Spleen (tissue), 11 donors: Measurements from ENCODE around the gene HOXD12. TPM values are rescaled to one million over a fixed set of nuclear protein-coding genes. Genes with fewer than 3 reads are reported as not detected.

Source experiments
- DNase-seq: peaks from one replicate; pipeline ENCODE4 v3.0.0-alpha.2; 2020
- H3K27ac ChIP-seq, 8 donors: fragments of 200-600 bp; sonication (generic) in 7 of 8; 1 replicate in 4 of 8; 2 replicates in 4 of 8; pipeline versions ENCODE4 v1.5.0 to v1.8.0; 2016 to 2021; ENCODE audit warnings: inconsistent platforms in 4 of 8, mild to moderate bottlenecking in 4 of 8, moderate library complexity in 1 of 8
- H3K27me3 ChIP-seq, 7 donors: fragments of 200-600 bp; sonication (generic) in 6 of 7; replicated peaks in 1 of 7; 1 replicate in 4 of 7; 2 replicates in 3 of 7; pipeline versions ENCODE4 v1.5.0 to v1.8.0; 2016 to 2021; ENCODE audit warnings: inconsistent platforms in 3 of 7, mild to moderate bottlenecking in 1 of 7
- H3K36me3 ChIP-seq, 6 donors: fragments of 200-600 bp; sonication (generic) in 5 of 6; 1 replicate in 4 of 6; 2 replicates in 2 of 6; pipeline versions ENCODE4 v1.5.0 to v1.8.0; 2016 to 2021; ENCODE audit warnings: inconsistent platforms in 2 of 6
- H3K4me1 ChIP-seq, 6 donors: fragments of 200-600 bp; sonication (generic) in 5 of 6; 1 replicate in 3 of 6; 2 replicates in 3 of 6; pipeline versions ENCODE4 v1.5.0 to v1.8.0; 2016 to 2021; ENCODE audit warnings: inconsistent platforms in 3 of 6
- H3K4me3 ChIP-seq, 8 donors: fragments of 200-600 bp; sonication (generic) in 7 of 8; 1 replicate in 4 of 8; 2 replicates in 4 of 8; pipeline versions ENCODE4 v1.5.0 to v1.8.0; 2016 to 2021; ENCODE audit warnings: inconsistent platforms in 4 of 8, mild to moderate bottlenecking in 4 of 8, moderate library complexity in 2 of 8
- H3K9me3 ChIP-seq, 8 donors: fragments of 200-600 bp; sonication (generic) in 7 of 8; 1 replicate in 4 of 8; 2 replicates in 4 of 8; pipeline versions ENCODE4 v1.5.0 to v1.8.0; 2016 to 2021; ENCODE audit warnings: inconsistent platforms in 4 of 8
- POLR2A ChIP-seq, 3 donors: fragments of 450-650 bp; IDR thresholded peaks; one replicate each; pipeline ENCODE4 v1.5.1; 2017; ENCODE audit warnings: antibody characterized with exemption in 3 of 3, mild to moderate bottlenecking in 1 of 3
- POLR2AphosphoS5 ChIP-seq, 3 donors: sonication (generic); formaldehyde crosslinking; IDR thresholded peaks; one replicate each; pipeline ENCODE4 v1.5.1; 2017; ENCODE audit warnings: antibody characterized with exemption in 3 of 3
- WGBS, 5 donors: extraction: QIAGEN DNeasy Blood & Tissue Kit in 3 of 5; methylation state at CpG; one replicate each; pipeline versions ENCODE4 v1.1.5 to v1.1.7; 2013 to 2018; 5-methylcytosine and 5-hydroxymethylcytosine counted together
- intact Hi-C: fragments of 100-400 bp; cut with DNase I; formaldehyde crosslinking; loops from one replicate; pipeline ENCODE4 v1.15.0; 2023; ENCODE audit warnings: low total_unique reads
- polyA plus RNA-seq, 3 donors: library from polyadenylated mRNA; stranded (reverse); fragments of 200-250 nt; gene quantifications; one replicate each; pipeline ENCODE4 v1.2.1, GENCODE V29; 2013
- total RNA-seq, 7 donors: library from RNA; depleted of rRNA in 3 of 7; stranded (reverse); fragments of >200 nt in 3 of 7; fragmentation: NEBNext Ultra II Directional in 4 of 7; extraction: Animal tissue kit (Norgen Biotek cat#: 25700) in 4 of 7; gene quantifications; one replicate each; pipeline versions ENCODE4 v1.1.0 to v1.2.1, GENCODE V29; 2016 to 2021
- TF ChIP-seq, protein P1 (sequence below), 11 experiments: fragments of 200-600 bp in 7 of 11; fragments of 450-650 bp in 4 of 11; sonication (generic) in 4 of 11; IDR thresholded peaks in 8 of 11; conservative IDR thresholded peaks in 3 of 11; 1 replicate in 7 of 11; 2 replicates in 4 of 11; pipeline versions ENCODE4 v1.4.0 to v1.8.0; 2016 to 2021; ENCODE audit warnings: antibody characterized with exemption in 11 of 11, inconsistent platforms in 4 of 11, mild to moderate bottlenecking in 1 of 11
- donor health status: healthy with polysubstance abuse.
- donor health status: DM: no; HTN: no; CAD: no; lungs with moderate emphysema.
- donor health status: DM: no; HTN: no; CAD: no.
- donor health status: Bipolar disorder and iron deficiency.
- donor health status: healthy.
- donor health status: DM: no; HTN: no; CAD: no.
- donor health status: DM: yes; HTN: yes; CAD: no.

The HOXD12 gene
- total and polyA plus RNA-seq, 10 donors, result not detected

- Histone ChIP-seq H3K27me3 (peaks cover 18 to 100% (median 100%) of the 10 kb centered on the region in 7 donors), H3K4me1 (peaks cover 0 to 28% (median 11%) of the 10 kb centered on the region in 6 donors), H3K4me3 (no peak overlapping the region), H3K9me3 (peaks cover 0 to 11% (median 0%) of the 10 kb centered on the region in 8 donors), H3K36me3 (no peaks in the 10 kb centered on the region), H3K27ac (no peak overlapping the region)
- intact Hi-C loops, result loop anchor here (10.0 kb wide), 1 partner anchor 700 kb away; no protein-coding TSS in a partner anchor
- no peak for DNase-seq
- 17 to 31% (median 20%) methylated on average over 11 to 16 of the region's 16 CpGs for WGBS, 5 donors
- TF ChIP-seq POLR2AphosphoS5 (IDR thresholded peaks at IDR 0.05) (no peak), POLR2A (IDR thresholded peaks at IDR 0.05) (no peak)
- TF ChIP-seq, protein P1, sequence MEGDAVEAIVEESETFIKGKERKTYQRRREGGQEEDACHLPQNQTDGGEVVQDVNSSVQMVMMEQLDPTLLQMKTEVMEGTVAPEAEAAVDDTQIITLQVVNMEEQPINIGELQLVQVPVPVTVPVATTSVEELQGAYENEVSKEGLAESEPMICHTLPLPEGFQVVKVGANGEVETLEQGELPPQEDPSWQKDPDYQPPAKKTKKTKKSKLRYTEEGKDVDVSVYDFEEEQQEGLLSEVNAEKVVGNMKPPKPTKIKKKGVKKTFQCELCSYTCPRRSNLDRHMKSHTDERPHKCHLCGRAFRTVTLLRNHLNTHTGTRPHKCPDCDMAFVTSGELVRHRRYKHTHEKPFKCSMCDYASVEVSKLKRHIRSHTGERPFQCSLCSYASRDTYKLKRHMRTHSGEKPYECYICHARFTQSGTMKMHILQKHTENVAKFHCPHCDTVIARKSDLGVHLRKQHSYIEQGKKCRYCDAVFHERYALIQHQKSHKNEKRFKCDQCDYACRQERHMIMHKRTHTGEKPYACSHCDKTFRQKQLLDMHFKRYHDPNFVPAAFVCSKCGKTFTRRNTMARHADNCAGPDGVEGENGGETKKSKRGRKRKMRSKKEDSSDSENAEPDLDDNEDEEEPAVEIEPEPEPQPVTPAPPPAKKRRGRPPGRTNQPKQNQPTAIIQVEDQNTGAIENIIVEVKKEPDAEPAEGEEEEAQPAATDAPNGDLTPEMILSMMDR (IDR thresholded peaks at IDR 0.05 in 8 of 11, conservative IDR thresholded peaks at IDR 0.05 in 3 of 11), result no peak
Observed at GRCh38 chr2:176114930-176115625, 15.5 kb downstream of the HOXD12 start.

GRCh38 chr2:176115883-176116813, 16.6 kb downstream of the HOXD12 start, which contains the start of gene HOXD10:
HOXD10 (plus strand) TSS chr2:176116778; CDS start chr2:176116834, 56 bp downstream.
- Histone ChIP-seq H3K36me3 (no peaks in the 10 kb centered on the region), H3K4me1 (peaks cover 0 to 28% (median 9%) of the 10 kb centered on the region in 6 donors), H3K27me3 (peaks cover 12 to 100% (median 100%) of the 10 kb centered on the region in 7 donors), H3K27ac (no peak within 1 kb of the TSS), H3K4me3 (peak within 1 kb of the TSS in 1 of 8 donors; percentile 32), H3K9me3 (peaks cover 0 to 11% (median 0%) of the 10 kb centered on the region in 8 donors)
- TF ChIP-seq POLR2A (IDR thresholded peaks at IDR 0.05), result no peak
- TF ChIP-seq, protein P1 (IDR thresholded peaks at IDR 0.05 in 8 of 11, conservative IDR thresholded peaks at IDR 0.05 in 3 of 11), result peak in 6 of 11 experiments; percentile 7 to 43 (median 26)
- peak in 2 of 3 donors; percentile 50 to 53 for TF ChIP-seq POLR2AphosphoS5 (IDR thresholded peaks at IDR 0.05)
- WGBS, 5 donors, result 8 to 12% (median 10%) methylated on average over 41 to 66 of the region's 66 CpGs
- DNase-seq, result peak; percentile 75
- intact Hi-C loops, result loop anchor here (10.0 kb wide), 1 partner anchor 699 kb away; no protein-coding TSS in a partner anchor

GRCh38 chr2:176117162-176117822, 17.7 kb downstream of the HOXD12 start:
- H3K27me3 ChIP-seq, result peaks cover 8 to 100% (median 100%) of the 10 kb centered on the region in 7 donors
- no peaks in the 10 kb centered on the region for H3K36me3 ChIP-seq
- 20 to 37% (median 22%) methylated on average over 27 to 40 of the region's 40 CpGs for WGBS, 5 donors
- H3K27ac ChIP-seq, result no peak overlapping the region
- H3K4me3 ChIP-seq, result no peak overlapping the region
- DNase-seq, result no peak
- H3K4me1 ChIP-seq, result peaks cover 0 to 31% (median 13%) of the 10 kb centered on the region in 6 donors
- intact Hi-C loops, result loop anchor here (10.0 kb wide), 1 partner anchor 698 kb away; no protein-coding TSS in a partner anchor
- TF ChIP-seq, protein P1 (IDR thresholded peaks at IDR 0.05 in 8 of 11, conservative IDR thresholded peaks at IDR 0.05 in 3 of 11), result no peak
- TF ChIP-seq POLR2AphosphoS5 (IDR thresholded peaks at IDR 0.05) (no peak), POLR2A (IDR thresholded peaks at IDR 0.05) (no peak)
- peaks cover 0 to 11% (median 0%) of the 10 kb centered on the region in 8 donors for H3K9me3 ChIP-seq
